OCI-LY1 (cell line): ENCODE measurements around the gene RFX1.

Source experiments
- EZH2 ChIP-seq: fragments of 200-600 bp; sonication (generic), shearing (Covaris generic); IDR thresholded peaks from 2 replicates; pipeline ENCODE4 v1.8.0; 2017; ENCODE audit warnings: borderline replicate concordance, mixed run types, mild to moderate bottlenecking, antibody characterized with exemption, low read length, moderate library complexity, mixed read lengths
- TF ChIP-seq, protein P1 (sequence below): fragments of 200-600 bp; sonication (generic), shearing (Covaris generic); IDR thresholded peaks from 2 replicates; pipeline ENCODE4 v1.5.1; 2017; ENCODE audit warnings: mild to moderate bottlenecking, antibody characterized with exemption, low read length, moderate library complexity, mixed read lengths

DNA sequence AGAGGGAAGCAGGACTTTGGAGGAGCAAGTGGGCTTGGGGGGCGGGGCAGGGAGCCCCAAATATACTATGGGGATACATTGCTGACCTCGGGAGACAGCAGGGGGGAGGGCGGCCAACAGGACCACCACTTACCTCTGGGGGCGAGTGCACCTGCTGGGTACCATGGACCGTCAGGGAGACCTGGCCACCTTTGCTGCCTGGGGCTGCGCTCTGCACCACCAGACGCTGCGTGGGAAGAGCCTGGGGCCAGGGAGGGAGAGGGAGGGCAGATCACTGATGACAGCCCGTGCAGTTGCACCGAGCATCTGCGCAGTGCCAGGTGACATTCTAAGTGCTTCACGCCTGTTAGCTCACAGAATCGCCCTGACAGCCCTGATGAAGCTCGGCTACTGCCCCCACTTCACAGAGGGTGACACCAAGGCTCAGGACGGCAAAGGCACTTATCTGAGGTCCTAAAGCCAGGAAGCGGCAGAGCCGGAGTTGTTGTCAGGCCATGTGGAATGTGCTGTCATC, 24.1 kb downstream of the RFX1 start:
- TF ChIP-seq, protein P1, sequence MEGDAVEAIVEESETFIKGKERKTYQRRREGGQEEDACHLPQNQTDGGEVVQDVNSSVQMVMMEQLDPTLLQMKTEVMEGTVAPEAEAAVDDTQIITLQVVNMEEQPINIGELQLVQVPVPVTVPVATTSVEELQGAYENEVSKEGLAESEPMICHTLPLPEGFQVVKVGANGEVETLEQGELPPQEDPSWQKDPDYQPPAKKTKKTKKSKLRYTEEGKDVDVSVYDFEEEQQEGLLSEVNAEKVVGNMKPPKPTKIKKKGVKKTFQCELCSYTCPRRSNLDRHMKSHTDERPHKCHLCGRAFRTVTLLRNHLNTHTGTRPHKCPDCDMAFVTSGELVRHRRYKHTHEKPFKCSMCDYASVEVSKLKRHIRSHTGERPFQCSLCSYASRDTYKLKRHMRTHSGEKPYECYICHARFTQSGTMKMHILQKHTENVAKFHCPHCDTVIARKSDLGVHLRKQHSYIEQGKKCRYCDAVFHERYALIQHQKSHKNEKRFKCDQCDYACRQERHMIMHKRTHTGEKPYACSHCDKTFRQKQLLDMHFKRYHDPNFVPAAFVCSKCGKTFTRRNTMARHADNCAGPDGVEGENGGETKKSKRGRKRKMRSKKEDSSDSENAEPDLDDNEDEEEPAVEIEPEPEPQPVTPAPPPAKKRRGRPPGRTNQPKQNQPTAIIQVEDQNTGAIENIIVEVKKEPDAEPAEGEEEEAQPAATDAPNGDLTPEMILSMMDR, result no peak
- TF ChIP-seq EZH2, result no peak
